ENCODE data around the gene APBB1.

The APBB1 gene

DNA sequence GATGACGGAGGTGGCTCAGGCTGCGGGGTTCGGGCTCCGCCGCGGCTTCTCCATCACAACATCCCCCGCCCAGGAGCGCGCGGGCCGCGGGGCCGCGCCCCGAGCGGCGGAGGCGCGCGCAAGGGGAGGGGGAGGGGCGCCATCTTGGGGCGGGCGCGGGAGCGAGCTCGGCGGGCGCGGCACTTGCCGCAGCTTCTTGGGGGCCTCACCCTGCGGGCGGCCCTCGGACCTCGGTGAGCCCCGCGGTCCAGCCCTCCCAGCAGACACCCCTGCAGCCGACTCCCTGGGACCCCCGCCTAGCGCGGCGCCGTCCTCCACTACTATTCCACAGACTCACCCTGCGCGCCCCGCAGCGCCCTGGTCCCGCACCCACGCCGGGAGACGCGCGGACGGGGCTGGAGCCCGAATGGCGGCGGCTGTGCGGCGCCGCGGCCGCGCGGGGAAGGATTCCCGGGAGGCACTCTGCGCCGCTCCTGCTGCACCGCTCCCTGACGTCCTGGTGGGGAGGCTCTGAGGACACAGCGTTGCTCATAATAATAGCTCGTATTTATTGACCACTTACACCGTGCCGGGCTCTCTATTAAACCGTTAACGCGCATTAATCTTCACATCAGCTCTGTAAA is at the start of gene APBB1:
Gene APBB1, minus strand, starts transcription at position 86 of the 623 bp plus-strand sequence. CDS start 7,747 bp downstream, outside the sequence.
- DNase-seq = peak; percentile 79

DNA sequence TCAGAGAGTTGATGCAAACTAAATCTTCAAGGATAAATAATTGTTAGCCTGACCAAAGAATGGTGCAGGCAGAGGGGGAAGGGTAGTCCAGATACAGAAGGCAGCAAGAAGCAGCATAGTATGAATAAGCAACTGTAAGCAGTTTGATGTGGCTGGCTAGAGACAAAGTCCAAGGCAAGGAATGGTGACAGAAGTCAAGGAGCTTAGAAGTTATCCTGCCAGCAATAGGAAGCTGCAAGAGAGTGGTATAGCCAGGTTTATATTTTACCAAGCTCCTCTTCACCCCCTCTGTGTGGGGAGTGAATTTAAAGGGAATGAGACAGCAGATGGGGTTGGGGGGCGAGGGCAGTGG is 40.2 kb upstream of the APBB1 start:
- no peak for DNase-seq

DNA sequence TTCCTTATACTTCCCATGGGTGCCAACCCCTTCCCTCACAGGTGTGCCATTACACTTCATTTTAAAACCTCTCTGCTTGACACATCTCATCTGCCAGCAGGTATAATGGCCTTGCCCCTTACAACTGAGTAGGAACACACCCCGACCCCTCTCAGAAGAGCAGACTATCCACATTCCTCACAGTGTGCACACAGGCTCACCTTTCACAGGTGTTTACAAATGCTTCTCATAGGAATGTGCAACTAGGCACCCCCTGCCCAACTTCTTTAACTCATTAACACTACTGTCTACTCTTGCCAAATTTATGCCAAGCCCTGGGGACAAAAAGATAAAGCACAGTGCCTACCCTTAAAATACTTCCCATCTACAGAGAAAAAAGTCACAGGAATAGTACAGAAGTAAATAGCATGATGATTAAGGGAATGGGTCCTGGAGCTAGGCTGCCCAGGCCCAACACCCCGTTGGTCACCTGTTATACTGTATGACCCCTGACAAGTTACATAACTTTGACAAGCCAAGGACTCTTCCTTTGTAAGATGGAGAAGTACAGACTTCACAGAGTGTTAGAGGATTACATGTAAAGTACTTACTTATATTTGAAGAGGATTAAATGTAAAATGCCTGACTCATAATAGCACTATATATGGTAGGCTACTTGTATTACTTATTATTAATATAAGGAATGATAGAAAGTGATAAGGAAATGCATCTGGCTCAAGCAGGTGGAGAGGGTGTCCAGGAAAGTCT is 39.6 kb upstream of the APBB1 start:
- DNase-seq = no peak

DNA sequence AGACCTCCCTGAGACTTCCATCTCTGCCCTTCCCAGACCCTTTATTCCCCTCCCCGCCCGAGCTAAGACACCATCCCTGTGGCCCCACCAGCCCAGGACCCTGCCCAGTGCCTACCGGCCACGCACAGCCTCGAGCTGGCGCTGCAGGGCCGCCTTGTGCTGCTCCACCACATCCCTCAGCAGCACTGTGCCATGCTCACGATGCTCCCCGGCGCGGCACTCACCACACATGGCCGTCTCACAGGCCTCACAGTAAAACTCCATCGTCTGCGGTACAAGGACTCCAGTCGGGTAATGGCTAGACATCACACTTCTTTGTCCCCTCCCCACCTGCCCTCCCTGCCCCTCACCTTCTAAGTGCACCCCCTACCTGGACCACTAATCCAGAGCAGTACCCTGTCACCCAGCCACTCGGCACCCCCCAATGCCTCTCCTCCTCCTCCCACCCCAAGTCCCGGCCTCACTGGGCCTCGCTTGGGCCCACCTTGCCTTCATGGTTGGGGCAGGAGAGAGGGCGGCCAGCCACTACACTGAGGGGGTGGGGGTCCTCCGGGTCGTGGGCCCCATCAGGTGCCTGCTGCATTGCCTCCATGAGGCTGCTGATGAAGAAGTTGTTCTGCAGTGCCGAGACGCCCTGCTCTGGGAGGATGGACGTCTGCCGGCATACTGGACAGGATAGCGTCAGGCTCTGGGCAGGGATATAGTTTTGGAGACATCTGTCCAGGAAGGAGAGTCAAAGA is 38.9 kb upstream of the APBB1 start:
- DNase-seq = no peak

DNA sequence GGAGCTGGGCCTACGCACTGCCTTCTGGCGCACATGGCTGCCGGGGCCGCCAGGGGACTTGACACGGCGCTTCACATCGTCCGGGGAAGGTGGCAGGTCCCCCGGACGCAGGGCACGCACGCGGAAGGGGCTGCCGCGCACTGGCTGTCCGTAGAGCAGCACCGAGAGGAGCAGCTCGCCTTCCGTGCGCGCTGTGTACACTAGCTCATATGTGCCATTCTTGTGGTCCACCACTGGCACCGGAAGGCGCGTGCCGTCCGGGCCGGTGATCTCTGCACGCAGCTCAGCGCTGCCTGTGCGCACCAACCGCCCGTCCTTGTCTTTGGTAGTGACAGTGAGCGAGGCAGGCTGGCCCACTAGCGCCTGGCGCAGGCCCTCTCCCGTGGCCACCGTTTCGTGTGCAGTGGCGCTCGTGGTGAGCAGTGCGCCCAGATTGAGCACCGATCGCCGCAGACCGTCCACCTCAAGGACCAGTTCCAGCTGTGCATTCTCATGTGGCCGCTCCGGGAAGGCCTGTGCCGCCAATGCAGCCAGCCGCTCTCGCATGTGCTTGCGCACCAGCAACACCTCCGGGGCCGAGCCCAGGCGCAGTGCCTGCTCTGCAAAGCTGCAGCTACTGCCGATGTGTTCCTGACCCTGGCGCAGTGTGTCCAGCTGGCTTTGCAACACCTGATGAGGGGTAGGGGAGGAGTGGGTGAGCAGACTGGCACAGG is 37.6 kb upstream of the APBB1 start:
- no peak for DNase-seq

DNA sequence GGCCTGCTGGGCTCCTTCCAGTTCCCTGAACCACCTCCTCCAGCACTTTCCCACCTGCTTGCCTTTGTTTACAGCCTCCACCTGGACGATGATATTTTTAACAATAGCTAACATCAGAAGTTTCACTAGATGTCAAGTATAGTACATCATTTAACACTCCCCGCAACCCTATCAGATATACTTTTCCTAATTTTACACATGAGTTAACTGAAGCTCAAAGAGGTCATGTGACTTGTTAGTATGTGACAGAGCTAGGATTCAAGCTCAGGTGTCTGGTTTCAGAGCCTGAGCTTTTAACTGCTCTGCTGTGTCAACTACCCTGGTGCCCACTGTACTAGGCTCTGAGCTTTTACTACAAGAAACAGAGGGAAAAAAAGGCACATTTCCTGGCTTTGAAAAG is 36.2 kb upstream of the APBB1 start:
- no peak for DNase-seq

DNA sequence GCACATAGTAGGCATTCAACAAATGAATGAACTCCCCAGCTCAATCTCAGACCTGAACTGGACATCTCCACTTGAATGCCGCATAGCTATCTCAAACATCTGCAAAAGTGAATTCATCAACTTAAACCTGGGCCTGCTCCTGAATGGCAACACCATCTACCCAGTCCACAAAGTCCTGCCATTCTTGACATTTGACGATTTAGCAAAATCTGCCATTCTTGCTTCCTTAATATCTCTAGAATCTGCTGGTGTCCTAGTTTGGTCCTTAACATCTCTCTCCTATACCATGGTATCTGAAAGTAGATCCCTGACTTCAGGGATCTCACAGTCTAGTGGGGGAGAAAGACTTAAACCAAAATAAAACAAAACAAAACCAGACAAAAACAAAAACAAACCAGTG is 34.3 kb upstream of the APBB1 start:
- DNase-seq = no peak

DNA sequence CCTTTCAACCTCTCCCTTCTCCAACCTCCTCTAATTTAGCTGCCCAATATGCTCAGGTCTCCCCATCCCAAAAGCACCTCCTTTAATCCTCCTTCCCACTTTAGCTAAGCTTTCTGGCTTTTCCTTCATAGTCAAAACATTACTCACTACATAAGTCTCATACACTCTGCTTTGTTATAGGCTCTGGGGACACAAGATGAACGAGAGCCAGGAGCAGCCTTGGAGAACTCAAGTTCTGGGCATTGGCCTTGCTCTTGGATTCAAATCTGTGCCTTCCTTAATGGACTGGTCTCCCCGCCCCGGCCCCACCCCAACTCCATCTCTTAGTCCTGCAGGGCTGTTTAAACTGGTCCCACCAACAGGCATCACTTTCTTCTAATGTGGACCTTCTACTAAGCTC is 33.3 kb upstream of the APBB1 start:
- DNase-seq = no peak

DNA sequence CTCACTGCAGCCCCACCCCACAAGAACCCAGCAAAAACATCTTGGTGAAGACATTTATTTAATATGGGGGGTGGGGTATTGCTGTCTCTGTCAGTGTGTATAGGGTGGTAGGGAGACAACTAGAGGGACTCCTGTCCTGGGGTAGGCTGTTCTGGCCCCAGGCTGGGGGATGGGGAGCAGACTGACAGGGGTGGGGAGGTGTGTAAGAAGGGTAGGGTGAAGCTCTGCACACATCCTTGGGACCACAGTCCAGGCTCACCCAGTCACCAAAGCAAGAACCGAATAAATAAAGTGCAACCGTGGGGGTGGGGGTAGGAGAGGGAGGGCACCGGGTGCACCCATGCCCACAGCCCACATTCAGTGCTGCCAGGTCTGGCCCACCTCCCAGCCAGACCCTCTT is 29.7 kb upstream of the APBB1 start:
- no peak for DNase-seq

DNA sequence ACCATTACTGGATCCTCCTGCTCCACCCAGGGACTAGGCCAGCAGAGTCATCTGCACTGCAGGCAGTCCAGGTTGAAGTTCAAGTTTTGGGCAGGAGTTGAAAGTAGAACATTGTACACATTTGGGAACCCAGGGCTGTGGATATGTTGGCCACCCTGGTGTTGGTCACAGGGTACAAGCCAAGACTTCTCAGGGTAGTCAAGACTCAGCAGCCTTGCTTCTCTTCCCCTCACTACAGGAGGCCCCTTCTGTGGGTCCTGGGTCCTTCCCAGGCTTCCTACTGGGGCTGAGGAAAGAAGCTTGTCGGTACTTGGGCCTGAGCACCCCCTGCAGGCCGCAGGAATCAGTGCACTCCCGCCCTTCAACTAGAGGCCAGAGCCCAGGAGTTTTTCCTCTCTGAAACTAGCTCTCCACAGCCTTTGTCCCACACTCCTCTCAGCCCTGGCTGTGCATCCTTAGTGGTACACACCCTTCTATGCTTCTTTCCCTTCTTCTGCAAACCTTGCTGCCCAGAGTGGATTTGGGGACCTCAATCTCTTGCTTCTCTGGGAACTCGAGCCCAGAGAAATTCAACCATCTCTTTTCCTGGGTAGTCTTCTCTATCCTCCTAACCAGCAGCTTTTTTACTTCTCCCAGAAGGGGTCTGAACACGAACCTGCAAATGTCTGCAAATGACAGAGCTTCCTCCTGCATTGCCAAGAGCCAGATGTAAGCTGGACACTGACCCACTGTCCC is 24.5 kb upstream of the APBB1 start:
- DNase-seq = peak; percentile 48

DNA sequence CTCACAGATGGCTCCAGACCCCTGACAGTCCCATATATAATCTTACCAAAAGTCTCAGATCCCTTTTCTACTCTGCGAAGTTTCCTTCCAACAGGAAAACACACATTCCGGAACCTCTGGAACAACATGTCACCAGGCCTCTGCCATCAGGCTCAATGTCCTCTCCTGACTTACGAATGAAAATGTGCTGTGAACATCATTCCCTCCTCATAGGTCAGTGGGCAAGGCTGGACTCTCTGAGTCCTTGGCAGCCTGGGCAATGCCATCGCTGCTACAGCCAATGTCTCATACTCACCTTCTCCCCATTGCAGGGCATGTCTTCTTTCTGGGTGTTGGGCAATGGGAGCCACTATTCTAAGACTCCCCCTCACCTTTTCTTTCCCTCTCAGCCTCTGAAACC is 23.5 kb upstream of the APBB1 start:
- no peak for DNase-seq

DNA sequence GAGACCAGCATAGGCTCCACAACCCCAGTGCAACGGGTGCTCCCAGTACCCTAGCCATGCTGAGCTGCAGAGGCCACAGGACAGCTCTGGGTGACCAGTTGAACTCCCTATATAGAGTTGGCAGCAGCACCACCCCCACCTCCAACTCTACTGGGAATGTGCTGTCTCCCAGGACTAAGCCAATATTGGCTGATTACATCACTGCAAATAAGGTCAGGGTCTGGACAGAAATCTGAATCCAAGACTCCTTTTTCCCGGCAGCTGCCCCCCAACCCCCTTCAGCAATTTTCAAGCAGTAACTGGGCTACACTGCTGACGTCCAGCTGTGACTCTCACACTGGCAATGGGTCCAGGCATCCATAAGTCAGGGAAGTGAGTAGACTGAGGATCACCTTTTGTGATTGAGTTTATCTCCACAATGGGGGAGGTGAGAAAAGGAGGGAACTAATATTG is 22.0 kb upstream of the APBB1 start, which contains the start of gene HPX:
Gene HPX, minus strand, starts transcription at position 82 of the 453 bp plus-strand sequence. Its CDS starts 24 bp downstream, at position 58.
- DNase-seq = no peak

DNA sequence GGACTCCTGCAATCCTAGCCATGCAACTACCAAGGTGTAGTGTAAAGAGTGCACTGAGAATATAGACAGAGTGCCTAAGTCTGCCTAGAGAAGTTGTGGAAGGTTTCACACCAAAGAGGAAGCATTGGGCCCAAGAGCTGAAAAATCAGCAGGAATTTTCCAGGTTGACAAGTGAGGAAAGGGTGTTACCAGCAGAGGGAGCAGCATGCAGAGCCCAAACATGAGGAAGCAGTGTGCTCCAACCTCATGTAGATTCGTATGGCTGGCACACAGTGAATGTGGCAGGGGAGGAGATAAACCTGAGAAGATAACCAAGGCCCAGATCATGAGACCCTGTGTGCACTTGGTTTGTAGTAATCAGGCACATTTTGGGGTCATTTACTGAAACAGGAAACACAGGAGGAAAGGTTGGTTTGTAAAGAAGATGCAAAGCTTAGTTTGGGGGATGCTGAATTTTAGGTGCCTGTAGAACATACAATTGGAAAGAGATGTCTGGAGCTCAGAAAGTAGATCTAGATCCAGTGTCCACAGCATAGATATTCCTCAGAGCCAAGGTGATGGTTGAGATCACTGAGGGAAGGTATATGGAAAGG is 20.2 kb upstream of the APBB1 start:
- peak; percentile 21 for DNase-seq

DNA sequence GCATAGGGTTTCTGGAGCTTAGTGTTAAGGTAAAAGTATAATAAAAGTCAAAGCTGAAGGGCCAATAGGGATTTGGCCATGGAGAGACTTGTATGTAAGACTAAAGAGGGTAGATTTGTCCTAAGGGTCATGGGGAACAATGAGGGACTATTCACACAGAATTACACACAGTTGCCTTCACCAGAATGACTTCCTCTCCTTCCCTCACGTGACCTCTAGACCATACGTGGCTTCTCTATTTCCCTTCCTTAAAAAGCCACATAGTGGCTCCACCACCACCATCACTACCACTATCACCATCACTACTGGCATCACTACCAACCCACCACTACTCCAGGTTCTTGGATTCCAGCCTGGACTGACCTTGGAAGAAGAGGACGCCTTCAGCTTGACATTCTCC is 19.1 kb upstream of the APBB1 start:
- no peak for DNase-seq

DNA sequence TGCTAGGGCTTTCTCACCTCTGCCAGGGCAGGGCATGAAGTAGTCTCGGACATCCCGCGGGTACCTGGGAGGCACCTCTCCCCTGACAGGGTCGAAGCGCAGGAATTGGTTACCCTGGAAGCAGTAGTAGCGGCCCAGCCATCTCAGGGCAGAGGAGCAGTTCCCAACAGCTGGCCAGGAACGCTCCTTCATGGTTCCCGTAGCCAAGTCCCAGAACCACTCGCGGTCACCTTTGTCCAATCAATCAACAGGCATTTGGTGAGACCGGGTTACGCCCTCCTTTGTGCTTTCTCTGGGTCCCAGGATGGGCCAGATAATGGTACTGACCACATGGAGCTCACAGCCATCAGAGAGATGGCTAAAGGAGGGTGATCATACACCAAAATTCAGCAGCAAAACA is 18.5 kb upstream of the APBB1 start:
- DNase-seq = no peak

DNA sequence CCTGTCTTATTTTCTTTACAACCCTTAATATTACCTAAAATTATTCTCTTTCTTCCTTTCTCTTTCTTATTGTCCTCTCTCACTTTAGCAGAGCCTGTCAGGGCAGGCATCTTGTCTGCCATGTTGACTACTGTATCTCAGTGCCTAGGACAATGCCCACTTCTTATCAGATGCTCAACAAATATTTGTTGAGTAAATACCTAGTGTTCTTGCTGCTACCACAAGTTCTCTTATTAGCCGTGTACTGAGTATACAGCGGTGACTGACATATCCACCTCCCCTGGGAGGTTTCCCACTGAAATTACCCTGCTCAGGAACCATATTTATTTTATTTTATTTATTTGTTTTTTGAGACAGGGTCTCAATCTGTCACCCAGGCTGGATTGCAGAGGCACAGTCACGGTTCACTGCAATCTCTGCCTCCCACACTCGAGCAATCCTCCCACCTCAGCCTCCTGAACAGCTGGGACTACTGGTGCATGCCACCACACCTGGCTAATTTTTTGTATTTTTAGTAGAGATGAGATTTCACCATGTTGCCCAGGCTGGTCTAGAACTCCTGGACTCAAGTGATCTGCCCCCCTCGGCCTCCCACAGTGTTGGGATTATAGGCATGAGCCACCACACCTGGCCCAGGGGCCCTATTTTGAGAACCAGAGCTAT is 15.2 kb upstream of the APBB1 start:
- DNase-seq = no peak

DNA sequence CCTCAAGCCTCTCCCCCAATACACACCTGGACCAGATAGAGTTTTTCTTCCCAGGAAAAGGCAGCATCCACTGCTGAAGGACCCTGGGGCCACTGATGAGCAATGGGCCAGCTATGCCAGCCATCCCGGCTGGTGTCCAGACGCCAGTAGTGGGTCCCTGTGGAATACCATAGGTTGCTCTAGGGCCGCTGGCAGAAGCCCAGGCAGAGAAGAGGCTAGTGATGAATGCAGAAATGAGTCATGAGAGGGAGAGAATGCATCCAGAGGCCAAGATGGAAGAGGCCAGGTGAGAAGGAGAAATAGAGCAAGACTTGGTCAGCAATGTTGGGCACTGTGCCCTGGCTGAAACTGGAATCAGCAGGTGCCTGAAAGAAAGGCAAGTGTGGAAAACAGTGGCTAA is 13.0 kb upstream of the APBB1 start:
- DNase-seq = no peak

DNA sequence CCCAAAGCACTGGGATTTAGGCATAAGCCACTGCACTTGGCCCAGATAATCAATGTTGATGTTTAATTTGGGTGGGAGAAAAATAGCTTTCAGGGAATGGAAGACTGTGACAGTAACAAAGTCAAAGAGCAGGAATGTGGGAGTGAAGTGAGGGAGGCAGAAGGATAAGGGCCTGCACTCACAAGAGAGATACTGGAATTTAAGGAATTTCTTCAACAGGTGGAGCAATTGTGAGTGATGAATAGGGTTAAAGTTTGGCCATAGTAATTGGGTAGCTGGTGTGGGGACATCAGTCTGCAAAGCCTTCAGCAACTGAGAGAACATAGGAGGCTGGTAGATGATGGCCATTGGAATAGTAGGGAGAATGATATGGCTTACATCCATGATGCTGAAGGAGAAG is 8.6 kb upstream of the APBB1 start:
- DNase-seq = no peak

DNA sequence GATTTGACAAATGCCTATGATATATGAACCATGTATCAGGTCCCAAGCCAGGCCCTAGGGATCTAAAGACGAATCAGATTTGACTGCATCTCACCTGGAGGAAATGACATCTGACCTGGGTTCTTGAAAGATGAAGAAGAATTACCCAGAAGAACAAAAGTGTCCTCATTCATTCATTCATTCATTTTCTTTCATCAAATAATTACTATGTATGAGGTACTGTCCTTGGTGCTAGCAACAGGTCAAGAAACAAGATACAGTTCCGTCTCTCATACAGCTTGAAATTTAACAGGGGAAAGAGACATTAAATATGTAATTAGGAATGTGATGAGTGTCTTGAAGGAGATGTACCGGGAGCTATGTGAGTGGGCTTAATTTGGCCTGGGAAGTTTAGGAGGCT is 1.8 kb upstream of the APBB1 start:
- DNase-seq = no peak

DNA sequence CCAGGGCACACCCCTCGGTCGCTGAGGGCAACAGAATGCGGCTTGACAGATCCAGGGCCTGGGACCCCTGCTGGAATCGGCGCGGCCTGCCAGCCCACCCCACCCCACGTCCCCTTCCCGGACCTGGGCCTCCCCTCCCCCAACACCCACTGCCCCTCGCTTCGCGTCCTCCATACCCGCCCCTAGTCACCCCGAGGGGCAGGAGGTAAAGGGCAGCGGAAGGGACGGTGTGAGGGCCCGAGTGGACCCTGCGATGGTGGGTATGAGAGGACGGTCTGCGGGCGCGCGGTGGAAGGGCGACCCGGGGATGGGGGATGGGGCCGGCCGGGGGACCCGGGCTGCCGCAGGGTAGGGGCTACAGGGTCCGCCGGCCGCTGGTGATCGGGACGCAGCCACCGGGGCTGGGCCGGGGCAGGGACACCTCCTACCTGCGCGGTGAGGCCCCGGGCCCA is 311 bp downstream of the APBB1 start:
- peak; percentile 23 for DNase-seq

DNA sequence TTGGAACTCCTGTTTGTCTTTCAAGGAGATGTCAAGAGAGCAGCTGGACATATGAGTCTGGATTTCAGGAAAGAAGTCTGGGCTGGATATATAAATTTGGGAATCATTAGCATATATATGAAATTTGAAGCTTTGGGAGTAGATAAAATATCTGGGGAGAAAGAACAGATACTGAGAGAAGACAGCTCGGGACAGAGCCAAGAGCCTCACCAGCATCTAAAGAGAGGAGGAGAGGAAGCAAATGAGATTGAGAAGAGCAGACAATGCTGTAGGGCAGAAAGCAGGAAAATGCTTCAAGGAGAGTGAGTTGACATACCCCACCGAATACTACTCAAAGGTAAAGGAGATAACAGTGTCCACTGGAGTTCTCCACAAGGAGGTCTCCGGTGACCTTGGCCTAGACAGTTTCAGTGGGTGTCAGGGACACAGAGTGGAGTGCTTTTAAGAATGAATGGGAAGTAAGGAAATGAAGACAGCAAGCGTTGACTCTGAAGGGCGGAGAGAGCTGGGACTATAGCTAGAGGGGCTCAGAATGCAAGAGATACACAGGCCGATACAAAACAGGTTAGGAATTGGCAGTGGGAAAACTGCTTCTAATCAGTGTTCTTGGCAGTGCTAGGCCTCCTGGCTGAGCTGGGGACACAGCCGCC is 862 bp downstream of the APBB1 start:
- no peak for DNase-seq
